ENCODE data around the gene GPC6.

GPC6 gene

GRCh38 chr13:94177041-94177440 lies 950.4 kb downstream of the GPC6 start:
- H3K4me3 ChIP-seq (ENCODE audit: low read depth, low read length): no peak overlapping the region
- TF ChIP-seq, protein P1, sequence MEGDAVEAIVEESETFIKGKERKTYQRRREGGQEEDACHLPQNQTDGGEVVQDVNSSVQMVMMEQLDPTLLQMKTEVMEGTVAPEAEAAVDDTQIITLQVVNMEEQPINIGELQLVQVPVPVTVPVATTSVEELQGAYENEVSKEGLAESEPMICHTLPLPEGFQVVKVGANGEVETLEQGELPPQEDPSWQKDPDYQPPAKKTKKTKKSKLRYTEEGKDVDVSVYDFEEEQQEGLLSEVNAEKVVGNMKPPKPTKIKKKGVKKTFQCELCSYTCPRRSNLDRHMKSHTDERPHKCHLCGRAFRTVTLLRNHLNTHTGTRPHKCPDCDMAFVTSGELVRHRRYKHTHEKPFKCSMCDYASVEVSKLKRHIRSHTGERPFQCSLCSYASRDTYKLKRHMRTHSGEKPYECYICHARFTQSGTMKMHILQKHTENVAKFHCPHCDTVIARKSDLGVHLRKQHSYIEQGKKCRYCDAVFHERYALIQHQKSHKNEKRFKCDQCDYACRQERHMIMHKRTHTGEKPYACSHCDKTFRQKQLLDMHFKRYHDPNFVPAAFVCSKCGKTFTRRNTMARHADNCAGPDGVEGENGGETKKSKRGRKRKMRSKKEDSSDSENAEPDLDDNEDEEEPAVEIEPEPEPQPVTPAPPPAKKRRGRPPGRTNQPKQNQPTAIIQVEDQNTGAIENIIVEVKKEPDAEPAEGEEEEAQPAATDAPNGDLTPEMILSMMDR (IDR thresholded peaks at IDR 0.05; ENCODE audit: low read depth, low read length, missing control alignments): no peak
- in situ Hi-C loops (cut with HindIII; ENCODE audit: low sequenced_read_pairs): no loop called here
- DNase-seq (ENCODE audit: low read depth): no peak

GRCh38 chr13:94178625-94179244 lies 952.1 kb downstream of the GPC6 start:
- in situ Hi-C loops (cut with HindIII; ENCODE audit: low sequenced_read_pairs): no loop called here
- no peak overlapping the region for H3K4me3 ChIP-seq (ENCODE audit: low read depth, low read length)
- TF ChIP-seq, protein P1 (IDR thresholded peaks at IDR 0.05; ENCODE audit: low read depth, low read length, missing control alignments): no peak
- DNase-seq (ENCODE audit: low read depth): no peak

- H3K4me3 ChIP-seq (ENCODE audit: low read depth, low read length): no peak overlapping the region
- DNase-seq (ENCODE audit: low read depth): no peak
- in situ Hi-C loops (cut with HindIII; ENCODE audit: low sequenced_read_pairs): no loop called here
- TF ChIP-seq, protein P1 (IDR thresholded peaks at IDR 0.05; ENCODE audit: low read depth, low read length, missing control alignments): no peak
These were observed 955.0 kb downstream of the GPC6 start for GRCh38 chr13:94181461-94182107.

- no peak overlapping the region for H3K4me3 ChIP-seq (ENCODE audit: low read depth, low read length)
- in situ Hi-C loops (cut with HindIII; ENCODE audit: low sequenced_read_pairs): no loop called here
- DNase-seq (ENCODE audit: low read depth): no peak
- TF ChIP-seq, protein P1 (IDR thresholded peaks at IDR 0.05; ENCODE audit: low read depth, low read length, missing control alignments): no peak
These were observed 955.7 kb downstream of the GPC6 start for GRCh38 chr13:94182185-94182761.

DNA sequence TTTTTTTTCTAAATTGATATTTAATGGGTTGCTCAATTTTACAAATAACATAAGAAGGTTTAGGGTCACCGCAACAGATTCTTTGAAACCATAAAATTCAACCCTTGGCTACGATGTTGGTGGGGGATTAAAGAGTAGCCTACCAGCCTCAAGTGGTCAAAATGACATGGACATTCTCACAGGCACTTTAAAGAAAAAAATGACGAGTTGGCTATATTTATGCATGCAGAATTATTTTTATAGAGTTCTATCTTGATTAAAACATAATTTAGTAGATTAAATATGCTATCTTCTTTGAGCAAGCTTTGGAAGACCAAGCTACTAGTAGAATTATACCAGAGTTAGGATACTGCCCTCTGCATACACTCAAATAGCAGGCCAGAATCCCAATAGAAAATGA lies 959.9 kb downstream of the GPC6 start:
- TF ChIP-seq, protein P1 (IDR thresholded peaks at IDR 0.05; ENCODE audit: low read depth, low read length, missing control alignments): no peak
- H3K4me3 ChIP-seq (ENCODE audit: low read depth, low read length): no peak overlapping the region
- in situ Hi-C loops (cut with HindIII; ENCODE audit: low sequenced_read_pairs): no loop called here
- DNase-seq (ENCODE audit: low read depth): no peak

DNA sequence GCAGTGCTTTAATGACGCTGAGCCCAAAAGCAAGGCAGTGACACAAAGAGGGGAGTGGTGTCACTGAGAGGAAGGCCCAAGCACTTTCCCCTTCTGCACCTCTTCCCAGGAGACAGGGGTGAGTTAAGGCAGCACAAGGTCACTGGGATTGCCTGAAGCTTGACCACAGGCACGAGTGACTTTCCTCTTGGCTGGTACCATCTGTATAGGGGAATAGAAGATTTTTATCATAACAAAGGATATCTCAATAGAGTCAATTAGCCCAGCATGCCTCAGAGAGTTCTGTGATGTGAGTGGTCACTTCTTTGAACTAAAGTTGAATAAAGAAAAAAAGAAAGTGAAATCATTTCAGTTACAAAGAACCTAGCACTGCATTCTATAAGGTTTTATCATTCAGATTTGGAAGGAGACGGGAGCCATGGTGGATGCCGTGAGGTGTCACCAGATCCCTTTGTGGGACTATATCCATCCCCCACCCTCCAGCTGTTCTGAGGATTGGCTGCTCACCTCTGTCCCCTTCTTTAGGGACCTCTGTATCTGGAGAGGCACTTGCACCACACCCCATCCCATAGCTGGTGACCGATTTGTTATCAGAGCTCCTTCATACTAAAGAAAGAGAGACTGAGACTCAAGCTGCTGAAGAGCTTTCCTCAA lies 961.7 kb downstream of the GPC6 start:
- in situ Hi-C loops (cut with HindIII; ENCODE audit: low sequenced_read_pairs): no loop called here
- H3K4me3 ChIP-seq (ENCODE audit: low read depth, low read length): no peak overlapping the region
- TF ChIP-seq, protein P1 (IDR thresholded peaks at IDR 0.05; ENCODE audit: low read depth, low read length, missing control alignments): no peak
- no peak for DNase-seq (ENCODE audit: low read depth)
